ENCODE results near the gene PNPLA6. TPM values are rescaled to one million over a fixed set of nuclear protein-coding genes. Genes with fewer than 3 reads are reported as not detected.

Gene PNPLA6
- polyA plus RNA-seq, 1 donor (not counting 4 experiments of a cell fraction or from before 2014, with no cell fraction given) = 22.4 TPM

GRCh38 chr19:7506385-7507328 lies 28.9 kb upstream of the PNPLA6 start:
- TF ChIP-seq CTCF (optimal IDR thresholded peaks at IDR 0.05 in 1 of 3, IDR thresholded peaks at IDR 0.05 in 1 of 3, conservative IDR thresholded peaks at IDR 0.05 in 1 of 3; ENCODE audit: extremely low read depth in 1 of 3, insufficient read depth in 2 of 3, low read length in 3 of 3) = no peak
- no peak for TF ChIP-seq EZH2 (IDR thresholded peaks at IDR 0.05; ENCODE audit: low read length)
- dilution Hi-C loops (cut with MboI; ENCODE audit: extremely low pct_ligation_motif_present, low sequenced_read_pairs) = no loop called here
- Histone ChIP-seq H3K9ac (ENCODE audit: control insufficient read depth, extremely low read depth, insufficient read depth, low read length) (no peak overlapping the region), H3K4me2 (ENCODE audit: control insufficient read depth, extremely low read depth, insufficient read depth, low read depth, low read length) (no peak overlapping the region), H3K79me2 (ENCODE audit: control insufficient read depth, insufficient read depth, low read length) (no peaks in the 10 kb centered on the region), H4K20me1 (ENCODE audit: control insufficient read depth, extremely low read depth, insufficient read depth, low read length) (no peaks in the 10 kb centered on the region), H3K36me3 (ENCODE audit: control insufficient read depth in 2 of 2, extremely low read depth in 1 of 2, insufficient read depth in 2 of 2, low read length in 2 of 2) (no peaks in the 10 kb centered on the region), H3K9me1 (ENCODE audit: control insufficient read depth, extremely low read depth, insufficient read depth, low read length) (no peaks in the 10 kb centered on the region), H3K9me3 (ENCODE audit: control insufficient read depth, low read depth, low read length) (no peaks in the 10 kb centered on the region), H3K4me1 (ENCODE audit: control insufficient read depth, extremely low read depth, insufficient read depth, low read length) (no peaks in the 10 kb centered on the region), H2AFZ (ENCODE audit: control insufficient read depth, low read length) (peak overlapping the region; percentile 60), H3K27ac (ENCODE audit: control insufficient read depth, insufficient read depth, low read length) (no peak overlapping the region), H3K27me3 (ENCODE audit: control insufficient read depth, extremely low read depth, insufficient read depth, low read length) (no peaks in the 10 kb centered on the region), H3K4me3 (ENCODE audit: control insufficient read depth in 2 of 3, extremely low read depth in 1 of 3, insufficient read depth in 2 of 3, low read depth in 1 of 3, low read length in 3 of 3) (no peak overlapping the region)
- no peak for FAIRE-seq
- no peak for DNase-seq (ENCODE audit: low read depth, low spot score)

- no peak for TF ChIP-seq EZH2 (IDR thresholded peaks at IDR 0.05; ENCODE audit: low read length)
- no peak for TF ChIP-seq CTCF (optimal IDR thresholded peaks at IDR 0.05 in 1 of 3, IDR thresholded peaks at IDR 0.05 in 1 of 3, conservative IDR thresholded peaks at IDR 0.05 in 1 of 3; ENCODE audit: extremely low read depth in 1 of 3, insufficient read depth in 2 of 3, low read length in 3 of 3)
- no peak overlapping the region for H3K4me2 ChIP-seq (ENCODE audit: control insufficient read depth, extremely low read depth, insufficient read depth, low read depth, low read length)
- H2AFZ ChIP-seq (ENCODE audit: control insufficient read depth, low read length) = no peak overlapping the region
- H3K27ac ChIP-seq (ENCODE audit: control insufficient read depth, insufficient read depth, low read length) = no peak overlapping the region
- H3K9me3 ChIP-seq (ENCODE audit: control insufficient read depth, low read depth, low read length) = no peaks in the 10 kb centered on the region
- no peak for DNase-seq (ENCODE audit: low read depth, low spot score)
- FAIRE-seq = no peak
- H3K9ac ChIP-seq (ENCODE audit: control insufficient read depth, extremely low read depth, insufficient read depth, low read length) = no peak overlapping the region
- no peaks in the 10 kb centered on the region for H3K79me2 ChIP-seq (ENCODE audit: control insufficient read depth, insufficient read depth, low read length)
- H3K27me3 ChIP-seq (ENCODE audit: control insufficient read depth, extremely low read depth, insufficient read depth, low read length) = no peaks in the 10 kb centered on the region
- H3K9me1 ChIP-seq (ENCODE audit: control insufficient read depth, extremely low read depth, insufficient read depth, low read length) = no peaks in the 10 kb centered on the region
- H3K4me1 ChIP-seq (ENCODE audit: control insufficient read depth, extremely low read depth, insufficient read depth, low read length) = peaks cover 8% of the 10 kb centered on the region
- H3K36me3 ChIP-seq (ENCODE audit: control insufficient read depth in 2 of 2, extremely low read depth in 1 of 2, insufficient read depth in 2 of 2, low read length in 2 of 2) = no peaks in the 10 kb centered on the region
- no peaks in the 10 kb centered on the region for H4K20me1 ChIP-seq (ENCODE audit: control insufficient read depth, extremely low read depth, insufficient read depth, low read length)
- dilution Hi-C loops (cut with MboI; ENCODE audit: extremely low pct_ligation_motif_present, low sequenced_read_pairs) = no loop called here
- H3K4me3 ChIP-seq (ENCODE audit: control insufficient read depth in 2 of 3, extremely low read depth in 1 of 3, insufficient read depth in 2 of 3, low read depth in 1 of 3, low read length in 3 of 3) = no peak overlapping the region
These were observed 27.6 kb upstream of the PNPLA6 start for GRCh38 chr19:7507884-7508283.

Data from keratinocyte (primary cell).